ENCODE results near the gene MALRD1. TPM values are rescaled to one million over a fixed set of nuclear protein-coding genes. Genes with fewer than 3 reads are reported as not detected.

Gene MALRD1
- total and polyA plus RNA-seq, 2 donors from 2014 or later: 2.0 to 2.4 TPM

- Histone ChIP-seq H3K36me3 (ENCODE audit: control insufficient read depth in 2 of 3, insufficient read depth in 3 of 3, low read length in 3 of 3) (no peaks in the 10 kb centered on the region), H3K9me3 (ENCODE audit: control insufficient read depth in 2 of 3, insufficient read depth in 1 of 3, low read length in 3 of 3) (no peaks in the 10 kb centered on the region), H3K4me1 (ENCODE audit: control insufficient read depth in 2 of 3, insufficient read depth in 2 of 3, low read depth in 1 of 3, low read length in 3 of 3) (no peaks in the 10 kb centered on the region), H3K27ac (ENCODE audit: low read depth in 2 of 2, low read length in 2 of 2) (no peak overlapping the region), H3K27me3 (ENCODE audit: control insufficient read depth, insufficient read depth, low read length) (no peaks in the 10 kb centered on the region), H3K4me3 (ENCODE audit: low read length in 3 of 3) (no peak overlapping the region), H3K9ac (ENCODE audit: low read length in 3 of 3) (no peak overlapping the region)
- no peak for TF ChIP-seq CTCF (IDR thresholded peaks at IDR 0.05; ENCODE audit: borderline replicate concordance, extremely low read depth, insufficient read depth)
- DNase-seq (no peak), FAIRE-seq (no peak)
- intact Hi-C loops (cut with DNase I): no loop called here
These were observed 512.6 kb downstream of the MALRD1 start for GRCh38 chr10:19561181-19561580.

- intact Hi-C loops (cut with DNase I): no loop called here
- TF ChIP-seq CTCF (IDR thresholded peaks at IDR 0.05; ENCODE audit: borderline replicate concordance, extremely low read depth, insufficient read depth): no peak
- Histone ChIP-seq H3K36me3 (ENCODE audit: control insufficient read depth in 2 of 3, insufficient read depth in 3 of 3, low read length in 3 of 3) (no peaks in the 10 kb centered on the region), H3K4me3 (ENCODE audit: low read length in 3 of 3) (no peak overlapping the region), H3K27me3 (ENCODE audit: control insufficient read depth, insufficient read depth, low read length) (no peaks in the 10 kb centered on the region), H3K9ac (ENCODE audit: low read length in 3 of 3) (no peak overlapping the region), H3K4me1 (ENCODE audit: control insufficient read depth in 2 of 3, insufficient read depth in 2 of 3, low read depth in 1 of 3, low read length in 3 of 3) (no peaks in the 10 kb centered on the region), H3K9me3 (ENCODE audit: control insufficient read depth in 2 of 3, insufficient read depth in 1 of 3, low read length in 3 of 3) (no peaks in the 10 kb centered on the region), H3K27ac (ENCODE audit: low read depth in 2 of 2, low read length in 2 of 2) (no peak overlapping the region)
- DNase-seq (no peak), FAIRE-seq (no peak)
These were observed 515.0 kb downstream of the MALRD1 start for GRCh38 chr10:19563388-19564141.

GRCh38 chr10:19570120-19570519 lies 521.5 kb downstream of the MALRD1 start:
- DNase-seq (no peak), FAIRE-seq (no peak)
- intact Hi-C loops (cut with DNase I): no loop called here
- no peak overlapping the region for H3K4me3 ChIP-seq (ENCODE audit: low read length in 3 of 3)
- no peaks in the 10 kb centered on the region for H3K9me3 ChIP-seq (ENCODE audit: control insufficient read depth in 2 of 3, insufficient read depth in 1 of 3, low read length in 3 of 3)
- H3K27ac ChIP-seq (ENCODE audit: low read depth in 2 of 2, low read length in 2 of 2): no peak overlapping the region
- H3K36me3 ChIP-seq (ENCODE audit: control insufficient read depth in 2 of 3, insufficient read depth in 3 of 3, low read length in 3 of 3): no peaks in the 10 kb centered on the region
- no peaks in the 10 kb centered on the region for H3K4me1 ChIP-seq (ENCODE audit: control insufficient read depth in 2 of 3, insufficient read depth in 2 of 3, low read depth in 1 of 3, low read length in 3 of 3)
- no peak overlapping the region for H3K9ac ChIP-seq (ENCODE audit: low read length in 3 of 3)
- H3K27me3 ChIP-seq (ENCODE audit: control insufficient read depth, insufficient read depth, low read length): no peaks in the 10 kb centered on the region
- no peak for TF ChIP-seq CTCF (IDR thresholded peaks at IDR 0.05; ENCODE audit: borderline replicate concordance, extremely low read depth, insufficient read depth)

All from kidney (tissue), 14 donors.